Measurements from ENCODE around the gene HECW1. TPM values are rescaled to one million over a fixed set of nuclear protein-coding genes. Genes with fewer than 3 reads are reported as not detected.

Gene HECW1
- total RNA-seq, 6 donors from 2014 or later, result 0.10 to 1.0 (median 0.76) TPM; not detected in 1

DNA sequence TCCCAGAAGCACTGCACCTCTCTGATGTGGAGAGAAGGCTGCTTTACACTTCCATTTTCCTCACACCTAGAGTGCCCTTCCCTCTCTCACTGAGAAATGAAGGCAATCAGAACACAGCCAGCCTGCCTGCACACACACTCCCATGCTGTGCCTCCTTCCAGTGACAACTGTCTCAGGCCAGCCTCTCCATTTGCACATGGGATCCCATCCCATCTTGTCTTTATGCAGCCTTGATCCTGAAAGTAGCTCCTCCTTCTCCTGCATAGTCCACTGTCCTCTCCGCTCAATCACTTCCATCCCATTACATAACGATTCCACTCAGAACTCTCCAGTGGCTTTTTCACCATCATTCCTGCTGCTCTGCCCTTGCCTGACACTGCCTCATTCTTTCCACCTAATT is 266.8 kb downstream of the HECW1 start:
- ATAC-seq (ENCODE audit: low FRiP score in 2 of 2) (no peak), DNase-seq (no peak)
- Histone ChIP-seq H3K36me3 (no peaks in the 10 kb centered on the region), H3K27ac (no peak overlapping the region), H3K9me3 (no peaks in the 10 kb centered on the region), H3K4me1 (no peaks in the 10 kb centered on the region), H3K27me3 (no peaks in the 10 kb centered on the region), H3K4me3 (no peak overlapping the region)
- WGBS, 2 donors, result 74 to 84% methylated on average over 2 of the region's 2 CpGs
- TF ChIP-seq POLR2A (IDR thresholded peaks at IDR 0.05) (no peak), POLR2AphosphoS5 (IDR thresholded peaks at IDR 0.05) (no peak), EP300 (IDR thresholded peaks at IDR 0.05) (no peak)
- TF ChIP-seq, protein P1, sequence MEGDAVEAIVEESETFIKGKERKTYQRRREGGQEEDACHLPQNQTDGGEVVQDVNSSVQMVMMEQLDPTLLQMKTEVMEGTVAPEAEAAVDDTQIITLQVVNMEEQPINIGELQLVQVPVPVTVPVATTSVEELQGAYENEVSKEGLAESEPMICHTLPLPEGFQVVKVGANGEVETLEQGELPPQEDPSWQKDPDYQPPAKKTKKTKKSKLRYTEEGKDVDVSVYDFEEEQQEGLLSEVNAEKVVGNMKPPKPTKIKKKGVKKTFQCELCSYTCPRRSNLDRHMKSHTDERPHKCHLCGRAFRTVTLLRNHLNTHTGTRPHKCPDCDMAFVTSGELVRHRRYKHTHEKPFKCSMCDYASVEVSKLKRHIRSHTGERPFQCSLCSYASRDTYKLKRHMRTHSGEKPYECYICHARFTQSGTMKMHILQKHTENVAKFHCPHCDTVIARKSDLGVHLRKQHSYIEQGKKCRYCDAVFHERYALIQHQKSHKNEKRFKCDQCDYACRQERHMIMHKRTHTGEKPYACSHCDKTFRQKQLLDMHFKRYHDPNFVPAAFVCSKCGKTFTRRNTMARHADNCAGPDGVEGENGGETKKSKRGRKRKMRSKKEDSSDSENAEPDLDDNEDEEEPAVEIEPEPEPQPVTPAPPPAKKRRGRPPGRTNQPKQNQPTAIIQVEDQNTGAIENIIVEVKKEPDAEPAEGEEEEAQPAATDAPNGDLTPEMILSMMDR (IDR thresholded peaks at IDR 0.05), result no peak

DNA sequence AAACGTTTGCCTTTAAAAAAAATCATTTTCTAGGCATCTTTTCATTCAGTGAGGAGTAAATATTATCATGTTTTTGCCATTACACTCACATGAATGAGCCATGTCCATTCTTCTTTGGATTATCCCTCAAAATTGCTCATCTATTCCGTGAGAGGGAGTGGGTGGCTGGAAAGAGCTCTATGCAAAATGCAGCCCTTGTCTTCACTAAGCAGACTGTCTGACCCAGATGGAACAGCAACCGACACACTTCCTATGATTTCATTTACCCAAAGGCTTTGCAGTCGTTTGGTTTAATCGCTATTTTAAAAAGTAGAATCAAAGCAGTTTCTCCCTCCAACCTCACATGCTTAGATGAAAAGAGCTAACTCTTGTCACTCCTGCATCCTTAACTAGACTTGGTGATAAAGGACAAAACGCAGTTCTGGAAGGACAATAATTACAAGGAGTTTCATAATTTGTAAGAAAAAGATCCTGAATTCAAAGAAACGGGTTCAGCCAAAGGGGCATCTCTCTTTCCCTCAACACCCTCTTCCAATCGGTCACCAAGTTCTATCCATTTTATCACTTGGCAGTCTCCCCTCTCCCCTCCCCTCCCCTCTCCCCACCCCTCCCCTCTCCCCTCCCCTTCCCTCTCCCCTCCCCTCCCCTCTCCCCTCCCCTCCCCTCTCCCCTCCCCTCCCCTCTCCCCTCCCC is 272.3 kb downstream of the HECW1 start:
- no peak for DNase-seq
- H3K27me3 ChIP-seq, result no peaks in the 10 kb centered on the region
- WGBS, 2 donors, result 68 to 69% methylated on average over 8 of the region's 8 CpGs
- H3K4me1 ChIP-seq, result no peaks in the 10 kb centered on the region
- TF ChIP-seq POLR2AphosphoS5 (IDR thresholded peaks at IDR 0.05), result no peak
- no peak for TF ChIP-seq POLR2A (IDR thresholded peaks at IDR 0.05)
- TF ChIP-seq, protein P1 (IDR thresholded peaks at IDR 0.05), result no peak
- TF ChIP-seq EP300 (IDR thresholded peaks at IDR 0.05), result no peak
- ATAC-seq (ENCODE audit: low FRiP score in 2 of 2), result no peak
- no peaks in the 10 kb centered on the region for H3K36me3 ChIP-seq
- no peak overlapping the region for H3K27ac ChIP-seq
- no peak overlapping the region for H3K4me3 ChIP-seq
- no peaks in the 10 kb centered on the region for H3K9me3 ChIP-seq

DNA sequence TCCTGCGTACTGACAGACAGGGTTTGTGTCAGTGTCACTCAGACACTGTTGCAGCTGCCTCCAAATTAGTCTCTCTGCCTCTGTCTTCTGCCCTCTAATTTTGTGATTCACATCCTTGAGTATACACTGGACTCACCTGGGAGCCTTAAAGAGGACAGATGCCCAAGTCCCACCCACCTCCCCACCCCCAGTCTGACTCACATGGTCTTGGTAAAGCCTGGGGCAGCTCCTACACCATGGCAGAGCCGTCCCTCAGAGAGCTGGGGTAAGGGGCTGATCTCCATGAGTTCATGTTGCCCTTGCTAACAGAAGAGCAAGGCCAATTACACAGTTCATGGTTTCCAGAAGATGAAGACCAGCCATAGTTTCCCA is 272.8 kb downstream of the HECW1 start:
- no peaks in the 10 kb centered on the region for H3K27me3 ChIP-seq
- ATAC-seq (ENCODE audit: low FRiP score in 2 of 2) (no peak), DNase-seq (no peak)
- H3K27ac ChIP-seq, result no peak overlapping the region
- WGBS, 2 donors, result 67 to 79% methylated on average over 2 of the region's 2 CpGs
- H3K9me3 ChIP-seq, result no peaks in the 10 kb centered on the region
- TF ChIP-seq, protein P1 (IDR thresholded peaks at IDR 0.05), result no peak
- no peak for TF ChIP-seq POLR2A (IDR thresholded peaks at IDR 0.05)
- no peak overlapping the region for H3K4me3 ChIP-seq
- H3K36me3 ChIP-seq, result no peaks in the 10 kb centered on the region
- H3K4me1 ChIP-seq, result no peaks in the 10 kb centered on the region

DNA sequence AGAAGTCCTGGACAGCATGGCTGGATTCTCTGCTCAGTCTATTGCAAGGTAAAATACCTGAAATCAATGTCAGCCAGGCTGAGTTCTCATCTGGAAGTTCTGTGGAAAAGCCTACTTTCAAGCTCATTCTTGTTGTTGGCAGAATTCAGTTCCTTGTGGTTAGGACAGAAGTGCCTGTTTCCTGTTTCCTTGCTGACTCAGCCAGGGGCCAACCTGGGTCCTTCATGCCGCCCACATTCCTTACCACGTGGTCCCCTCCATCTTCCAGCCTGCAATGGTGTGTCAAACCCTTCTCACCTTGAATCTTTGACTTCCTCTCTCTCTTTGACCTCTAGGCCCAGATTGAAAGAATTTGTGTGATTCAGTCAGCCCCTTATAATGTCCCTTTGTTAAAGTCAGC is 273.4 kb downstream of the HECW1 start:
- DNase-seq (no peak), ATAC-seq (ENCODE audit: low FRiP score in 2 of 2) (no peak)
- no peaks in the 10 kb centered on the region for H3K4me1 ChIP-seq
- no peak overlapping the region for H3K27ac ChIP-seq
- no peaks in the 10 kb centered on the region for H3K36me3 ChIP-seq
- no peaks in the 10 kb centered on the region for H3K27me3 ChIP-seq
- no peaks in the 10 kb centered on the region for H3K9me3 ChIP-seq
- no peak overlapping the region for H3K4me3 ChIP-seq
- TF ChIP-seq POLR2AphosphoS5 (IDR thresholded peaks at IDR 0.05) (no peak), EP300 (IDR thresholded peaks at IDR 0.05) (no peak), POLR2A (IDR thresholded peaks at IDR 0.05) (no peak)
- TF ChIP-seq, protein P1 (IDR thresholded peaks at IDR 0.05), result no peak
- WGBS, 2 donors, result 44 to 77% methylated on average over 2 of the region's 2 CpGs

DNA sequence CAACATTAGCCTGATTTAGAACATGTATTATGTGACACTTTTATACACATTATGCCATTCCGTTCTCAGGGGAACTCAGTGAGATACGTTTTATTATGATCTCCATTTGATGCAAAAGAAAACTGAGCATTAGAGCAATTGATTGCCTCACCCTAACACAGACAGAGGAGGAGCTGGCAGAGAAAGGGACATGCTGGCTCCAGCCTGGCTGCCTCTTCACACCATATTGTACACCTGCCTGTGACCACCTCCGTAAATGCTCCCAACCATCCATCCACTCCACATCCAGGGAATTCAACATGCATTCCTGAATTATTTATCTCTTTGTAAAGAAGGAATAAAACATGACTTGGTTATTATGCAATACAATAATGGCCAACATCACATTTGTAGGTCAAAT is 275.5 kb downstream of the HECW1 start:
- ATAC-seq (ENCODE audit: low FRiP score in 2 of 2), result no peak
- TF ChIP-seq POLR2A (IDR thresholded peaks at IDR 0.05), result no peak
- no peak for TF ChIP-seq EP300 (IDR thresholded peaks at IDR 0.05)
- TF ChIP-seq POLR2AphosphoS5 (IDR thresholded peaks at IDR 0.05), result no peak
- TF ChIP-seq, protein P1 (IDR thresholded peaks at IDR 0.05), result no peak
- WGBS, 2 donors, result 58 to 82% methylated on average over 3 of the region's 3 CpGs
- Histone ChIP-seq H3K9me3 (no peaks in the 10 kb centered on the region), H3K27ac (no peak overlapping the region), H3K4me3 (no peak overlapping the region), H3K27me3 (no peaks in the 10 kb centered on the region), H3K4me1 (no peaks in the 10 kb centered on the region), H3K36me3 (no peaks in the 10 kb centered on the region)
- DNase-seq, result no peak

Measured in upper lobe of left lung (tissue), 6 donors.